Astrocyte (in vitro differentiated cells and primary cell): ENCODE data around the gene C5orf15. TPM values are rescaled to one million over a fixed set of nuclear protein-coding genes. Genes with fewer than 3 reads are reported as not detected.
A peak's percentile ranks its signal among the peaks of the same experiment; 100 is the strongest.
"Not testable (repeated sequence)": the region's sequence is repeated elsewhere in the genome, so short reads cannot be mapped to it uniquely, and the experiment has no call there.

Experiments
- DNase-seq: peaks from one replicate; pipeline ENCODE4 v3.0.0-alpha.2; 2010; ENCODE audit warnings: low read depth
- FAIRE-seq: peaks from 2 replicates; lab custom pipeline; 2011; peaks lifted over from hg19 to GRCh38; lab: Jason Lieb, UNC
- H2AFZ ChIP-seq: 2 replicates; pipeline ENCODE4 v1.6.0; 2012; ENCODE audit warnings: low read depth, low read length, inconsistent platforms
- H3K27ac ChIP-seq: 2 replicates; pipeline ENCODE4 v1.5.1; 2011; ENCODE audit warnings: low read depth, low read length, inconsistent platforms
- H3K27me3 ChIP-seq: 2 replicates; pipeline ENCODE4 v1.6.0; 2011; ENCODE audit warnings: low read length, inconsistent platforms; ENCODE audit not compliant: insufficient read depth
- H3K36me3 ChIP-seq: 2 replicates; pipeline ENCODE4 v1.5.1; 2011; ENCODE audit warnings: low read length, inconsistent platforms; ENCODE audit not compliant: insufficient read depth
- H3K4me1 ChIP-seq: 2 replicates; pipeline ENCODE4 v1.5.1; 2011; ENCODE audit warnings: low read length, inconsistent platforms; ENCODE audit not compliant: insufficient read depth
- H3K4me2 ChIP-seq: 2 replicates; pipeline ENCODE4 v1.6.0; 2012; ENCODE audit warnings: low read length, inconsistent platforms
- H3K4me3 ChIP-seq: 2 replicates; pipeline ENCODE4 v1.5.1; 2011; ENCODE audit warnings: low read depth, mild to moderate bottlenecking, low read length, inconsistent platforms; ENCODE audit not compliant: insufficient read depth
- H3K79me2 ChIP-seq: 2 replicates; pipeline ENCODE4 v1.6.0; 2012; ENCODE audit warnings: mild to moderate bottlenecking, low read length, inconsistent platforms; ENCODE audit not compliant: insufficient read depth
- H3K9ac ChIP-seq: 2 replicates; pipeline ENCODE4 v1.6.0; 2012; ENCODE audit warnings: mild to moderate bottlenecking, low read length, inconsistent platforms
- H3K9me3 ChIP-seq: 2 replicates; pipeline ENCODE4 v1.5.1; 2012; ENCODE audit warnings: low read depth, mild to moderate bottlenecking, low read length, inconsistent platforms; ENCODE audit not compliant: insufficient read depth
- H4K20me1 ChIP-seq: 2 replicates; pipeline ENCODE4 v1.6.0; 2012; ENCODE audit warnings: low read length, inconsistent platforms; ENCODE audit not compliant: insufficient read depth
- H3K27ac Mint-ChIP-seq: one replicate; pipeline ENCODE4 v1.8.0; 2021; ENCODE audit warnings: mild to moderate bottlenecking, mixed read lengths; ENCODE audit not compliant: unreplicated experiment
- H3K27me3 Mint-ChIP-seq: one replicate; pipeline ENCODE4 v1.8.0; 2021; ENCODE audit warnings: low read depth, mixed read lengths; ENCODE audit not compliant: unreplicated experiment
- H3K36me3 Mint-ChIP-seq: one replicate; pipeline ENCODE4 v1.8.0; 2021; ENCODE audit warnings: low read depth, mixed read lengths; ENCODE audit not compliant: unreplicated experiment
- H3K4me1 Mint-ChIP-seq: one replicate; pipeline ENCODE4 v1.8.0; 2021; ENCODE audit warnings: low read depth, mixed read lengths; ENCODE audit not compliant: unreplicated experiment
- H3K4me3 Mint-ChIP-seq: one replicate; pipeline ENCODE4 v1.8.0; 2021; ENCODE audit warnings: mild to moderate bottlenecking, moderate library complexity, mixed read lengths; ENCODE audit not compliant: unreplicated experiment
- H3K9me3 Mint-ChIP-seq: one replicate; pipeline ENCODE4 v1.8.0; 2021; ENCODE audit warnings: mild to moderate bottlenecking, mixed read lengths; ENCODE audit not compliant: unreplicated experiment
- CTCF ChIP-seq: IDR thresholded peaks from 2 replicates; pipeline ENCODE4 v1.5.1; 2011; ENCODE audit warnings: low read depth, mild to moderate bottlenecking, inconsistent platforms, low read length, moderate library complexity; ENCODE audit not compliant: insufficient read depth
- EZH2 ChIP-seq: IDR thresholded peaks from 2 replicates; pipeline ENCODE4 v1.6.1; 2012; ENCODE audit warnings: mild to moderate bottlenecking, low read length, inconsistent platforms; ENCODE audit not compliant: insufficient read depth
- total RNA-seq: library from RNA; stranded (reverse); gene quantifications from 2 replicates; pipeline ENCODE4 v1.2.1, GENCODE V29; 2021

C5orf15 gene
- total RNA-seq, 1 donor from 2014 or later, result 88.8 TPM

GRCh38 chr5:133957080-133957479 is 11.3 kb downstream of the C5orf15 start:
- Histone ChIP-seq H4K20me1 (peaks cover 13% of the 10 kb centered on the region), H3K27ac (no peak overlapping the region), H3K4me1 (peaks cover 13% of the 10 kb centered on the region), H3K4me2 (no peak overlapping the region), H3K36me3 (peaks cover 19% of the 10 kb centered on the region), H3K27me3 (no peaks in the 10 kb centered on the region), H2AFZ (no peak overlapping the region), H3K79me2 (peaks cover 44% of the 10 kb centered on the region), H3K9me3 (no peaks in the 10 kb centered on the region), H3K9ac (no peak overlapping the region), H3K4me3 (no peak overlapping the region)
- no peaks in the 10 kb centered on the region for H3K9me3 Mint-ChIP-seq
- FAIRE-seq (no peak), DNase-seq (no peak)
- H3K4me3 Mint-ChIP-seq, result no peak overlapping the region
- no peak for TF ChIP-seq EZH2
- TF ChIP-seq CTCF, result no peak
- peaks cover 7% of the 10 kb centered on the region for H3K36me3 Mint-ChIP-seq
- H3K4me1 Mint-ChIP-seq, result peaks cover 11% of the 10 kb centered on the region
- no peaks in the 10 kb centered on the region for H3K27me3 Mint-ChIP-seq
- H3K27ac Mint-ChIP-seq, result no peak overlapping the region

- not testable (repeated sequence) for H3K4me3 ChIP-seq, H3K27me3 Mint-ChIP-seq, H3K27ac ChIP-seq, DNase-seq, H3K9ac ChIP-seq, H3K9me3 ChIP-seq, H3K27me3 ChIP-seq, H3K27ac Mint-ChIP-seq, H3K36me3 Mint-ChIP-seq, H3K9me3 Mint-ChIP-seq, H3K4me2 ChIP-seq, FAIRE-seq, H3K4me3 Mint-ChIP-seq, H2AFZ ChIP-seq
- peaks cover 11% of the 10 kb centered on the region for H4K20me1 ChIP-seq
- peaks cover 11% of the 10 kb centered on the region for H3K4me1 Mint-ChIP-seq
- H3K4me1 ChIP-seq, result peaks cover 13% of the 10 kb centered on the region
- H3K79me2 ChIP-seq, result peaks cover 35% of the 10 kb centered on the region
- peaks cover 19% of the 10 kb centered on the region for H3K36me3 ChIP-seq
These were observed 12.2 kb downstream of the C5orf15 start for GRCh38 chr5:133956196-133956595.

GRCh38 chr5:133953568-133954145 is 14.8 kb downstream of the C5orf15 start:
- peak overlapping the region; percentile 54 for H3K27ac ChIP-seq
- H3K4me1 ChIP-seq, result peaks cover 13% of the 10 kb centered on the region
- H3K27ac Mint-ChIP-seq, result peak overlapping the region; percentile 41
- H3K4me2 ChIP-seq, result peak overlapping the region; percentile 35
- no peaks in the 10 kb centered on the region for H3K27me3 Mint-ChIP-seq
- peak overlapping the region; percentile 7 for H3K9ac ChIP-seq
- no peaks in the 10 kb centered on the region for H3K9me3 Mint-ChIP-seq
- H3K4me3 Mint-ChIP-seq, result no peak overlapping the region
- peaks cover 7% of the 10 kb centered on the region for H3K36me3 Mint-ChIP-seq
- peaks cover 13% of the 10 kb centered on the region for H3K79me2 ChIP-seq
- H2AFZ ChIP-seq, result no peak overlapping the region
- DNase-seq (no peak), FAIRE-seq (no peak)
- no peak overlapping the region for H3K4me3 ChIP-seq
- H3K4me1 Mint-ChIP-seq, result peaks cover 11% of the 10 kb centered on the region
- H4K20me1 ChIP-seq, result no peaks in the 10 kb centered on the region
- no peaks in the 10 kb centered on the region for H3K9me3 ChIP-seq
- TF ChIP-seq CTCF (no peak), EZH2 (no peak)
- H3K27me3 ChIP-seq, result no peaks in the 10 kb centered on the region
- H3K36me3 ChIP-seq, result peaks cover 14% of the 10 kb centered on the region
